K562 (cell line): ENCODE data around the gene HMBS. TPM values are rescaled to one million over a fixed set of nuclear protein-coding genes. Genes with fewer than 3 reads are reported as not detected.
A peak's percentile ranks its signal among the peaks of the same experiment; 100 is the strongest.

Source experiments
- ATAC-seq: fragments of 200-7000 bp; cut with Tn5 transposase; 3 replicates; pipeline ENCODE4 v1.9.1; 2020; ENCODE audit warnings: moderate library complexity
- BruUV-seq: library from RNA; stranded (reverse); fragments of 400-500 nt; replicated peaks from 2 replicates; lab custom pipeline; 2021; lab: Mats Ljungman, UMichigan
- CTCF ChIA-PET: fragments of 300-600 bp; formaldehyde crosslinking; extraction: SDS; loops from one replicate; lab custom pipeline; 2021; ENCODE audit warnings: low intra/inter-chr PET ratio; lab: Yijun Ruan, JAX
- POLR2A ChIA-PET: fragments of 300-600, 350-650 bp; sonication (Branson Sonifier 250); formaldehyde crosslinking; extraction: SDS; loops from one replicate; lab custom pipeline; 2021; ENCODE audit warnings: antibody characterized with exemption, inconsistent platforms; lab: Yijun Ruan, JAX
- DNase-seq, 4 experiments: peaks; one replicate each; pipeline versions ENCODE4 v3.0.0 to v3.0.0-alpha.2; 2011 to 2018; ENCODE audit warnings: low spot score in 3 of 4, mixed read lengths in 3 of 4; ENCODE audit errors: extremely low read depth in 1 of 4
- FAIRE-seq: peaks from 2 replicates; lab custom pipeline; 2011; peaks lifted over from hg19 to GRCh38; lab: Jason Lieb, UNC
- H2AFZ ChIP-seq: 2 replicates; pipeline ENCODE4 v1.6.0; 2011; ENCODE audit warnings: low read depth, low read length, control low read depth, inconsistent platforms
- H3K27ac ChIP-seq: fragments of 200-600 bp; 3 replicates; pipeline ENCODE4 v1.8.0; 2011; ENCODE audit warnings: low read depth, mild to moderate bottlenecking, control low read depth, inconsistent platforms, low read length, moderate library complexity, mixed read lengths; ENCODE audit errors: extremely low read depth
- H3K27me3 ChIP-seq, 2 experiments: fragments of 300-600 bp in 1 of 2; 2 replicates in 1 of 2; 3 replicates in 1 of 2; pipeline versions ENCODE4 v1.6.0 to v1.8.0; 2011; ENCODE audit warnings: inconsistent platforms in 2 of 2, low read length in 2 of 2, mild to moderate bottlenecking in 1 of 2, mixed read lengths in 1 of 2, moderate library complexity in 1 of 2; ENCODE audit not compliant: control insufficient read depth in 2 of 2, insufficient read depth in 2 of 2
- H3K36me3 ChIP-seq: fragments of 300-600 bp; 3 replicates; pipeline ENCODE4 v1.8.0; 2011; ENCODE audit warnings: mild to moderate bottlenecking, low read length, inconsistent platforms; ENCODE audit not compliant: control insufficient read depth, insufficient read depth
- H3K4me1 ChIP-seq, 2 experiments: fragments of 200-600 bp in 1 of 2; replicated peaks in 1 of 2; 2 replicates in 1 of 2; 3 replicates in 1 of 2; pipeline versions ENCODE4 v1.5.1 to v1.8.0; 2011; ENCODE audit warnings: inconsistent platforms in 2 of 2, low read length in 2 of 2, mild to moderate bottlenecking in 1 of 2, mixed read lengths in 1 of 2, moderate library complexity in 1 of 2; ENCODE audit not compliant: control insufficient read depth in 2 of 2, insufficient read depth in 2 of 2
- H3K4me2 ChIP-seq: 2 replicates; pipeline ENCODE4 v1.6.1; 2011; ENCODE audit warnings: low read length, control low read depth, inconsistent platforms, mixed read lengths; ENCODE audit not compliant: insufficient read depth
- H3K4me3 ChIP-seq: fragments of 200-600 bp; sonication (generic), shearing (Covaris generic); 2 replicates; pipeline ENCODE4 v1.5.1; 2016; ENCODE audit warnings: control low read depth, inconsistent platforms
- H3K79me2 ChIP-seq: fragments of 200-600 bp; 3 replicates; pipeline ENCODE4 v1.8.0; 2011; ENCODE audit warnings: low read length, inconsistent platforms; ENCODE audit not compliant: control insufficient read depth, insufficient read depth
- H3K9ac ChIP-seq, 2 experiments: 2 replicates each; pipeline versions ENCODE4 v1.6.0 to v1.6.1; 2011; ENCODE audit warnings: low read depth in 2 of 2, low read length in 2 of 2, control low read depth in 1 of 2, inconsistent platforms in 1 of 2, mild to moderate bottlenecking in 1 of 2, mixed read lengths in 1 of 2; ENCODE audit not compliant: insufficient read depth in 1 of 2
- H3K9me1 ChIP-seq: one replicate; pipeline ENCODE4 v1.6.0; 2011; ENCODE audit warnings: inconsistent platforms, mild to moderate bottlenecking, low read length, moderate library complexity; ENCODE audit not compliant: control insufficient read depth, insufficient read depth
- H3K9me3 ChIP-seq: replicated peaks from 2 replicates; pipeline ENCODE4 v1.5.1; 2011; ENCODE audit warnings: low read depth, low read length, inconsistent platforms; ENCODE audit not compliant: control insufficient read depth, insufficient read depth
- H4K20me1 ChIP-seq: replicated peaks from 2 replicates; pipeline ENCODE4 v1.6.1; 2011; ENCODE audit warnings: low read length, inconsistent platforms, mixed read lengths; ENCODE audit not compliant: control insufficient read depth, insufficient read depth
- ATF1 ChIP-seq, 2 experiments: fragments of 450-650 bp in 1 of 2; IDR thresholded peaks; 2 replicates each; pipeline ENCODE4 v1.6.1; 2016; ENCODE audit warnings: missing compliant biosample characterization in 1 of 2, missing genetic modification characterization in 1 of 2
- HMBOX1 ChIP-seq: sonication (generic); IDR thresholded peaks from 2 replicates; pipeline ENCODE4 v1.6.1; 2016
- MLLT1 ChIP-seq, 2 experiments: fragments of 450-650 bp; IDR thresholded peaks; 2 replicates each; pipeline ENCODE4 v1.6.1; 2016
- PRDM10 ChIP-seq: fragments of 450-650 bp; IDR thresholded peaks from 2 replicates; pipeline ENCODE4 v1.6.1; 2018; ENCODE audit not compliant: partially characterized antibody
- SIN3A ChIP-seq, 2 experiments: fragments of 150-350 bp in 1 of 2; IDR thresholded peaks; 2 replicates each; pipeline ENCODE4 v1.6.1; 2011 to 2016; ENCODE audit warnings: borderline replicate concordance in 2 of 2, low read depth in 2 of 2, low read length in 2 of 2, mild to moderate bottlenecking in 2 of 2, moderate library complexity in 2 of 2; ENCODE audit not compliant: control insufficient read depth in 1 of 2
- SMAD4 ChIP-seq: fragments of 250-450 bp; sonication (Bioruptor Pico); conservative IDR thresholded peaks from 2 replicates; pipeline ENCODE4 v1.8.0; 2021; ENCODE audit warnings: inconsistent platforms, mild to moderate bottlenecking, moderate library complexity
- THRAP3 ChIP-seq: fragments of 450-650 bp; IDR thresholded peaks from 2 replicates; pipeline ENCODE4 v1.6.1; 2016; ENCODE audit warnings: mild to moderate bottlenecking, inconsistent platforms, borderline replicate concordance
- ZNF444 ChIP-seq: fragments of 250-450 bp; sonication (Bioruptor Pico); IDR thresholded peaks from 2 replicates; pipeline ENCODE4 v1.4.0; 2020; ENCODE audit warnings: mild to moderate bottlenecking, moderate library complexity
- WGBS: fragments of 100-300 bp; shearing (Covaris generic); methylation state at CpG from one replicate; pipeline ENCODE4 v1.1.6; 2016; ENCODE audit warnings: low coverage, mixed read lengths; ENCODE audit not compliant: insufficient coverage; ENCODE audit errors: missing lambda C conversion rate; 5-methylcytosine and 5-hydroxymethylcytosine counted together
- in situ Hi-C: fragments of 300-500 bp; cut with MboI; formaldehyde crosslinking; loops from 4 replicates; pipeline ENCODE4 v1.15.0; 2018; ENCODE audit warnings: inconsistent platforms, mixed read lengths
- intact Hi-C: fragments of 100-400 bp; cut with micrococcal nuclease; formaldehyde crosslinking; loops from 2 replicates; pipeline ENCODE4 v1.14.2; 2022
- polyA plus RNA-seq, 8 experiments: library from polyadenylated mRNA; depleted of rRNA in 4 of 8; stranded (reverse) in 5 of 8; unstranded in 3 of 8; fragments of >200 nt; fragmentation: Nextera tagmentation in 2 of 8; fragmentation: Illumina TruSeq in 1 of 8; extraction: Ambion mirVana in 2 of 8; extraction: Trizol in 1 of 8; gene quantifications; 2 replicates each; pipeline versions ENCODE4 v1.2.1 to v1.2.3, GENCODE V29; 2011 to 2014; ENCODE audit warnings: inconsistent platforms in 1 of 8, missing spikeins in 1 of 8
- total RNA-seq, 7 experiments: library from RNA; depleted of rRNA in 6 of 7; stranded (reverse); fragments of >200 nt in 6 of 7; fragmentation: Illumina TruSeq in 2 of 7; extraction: Trizol in 2 of 7; gene quantifications; 2 replicates each; pipeline versions ENCODE4 v1.2.1 to v1.2.3, GENCODE V29; 2011 to 2021; ENCODE audit warnings: low replicate concordance in 1 of 7

HMBS gene
- total and polyA plus RNA-seq, 9 of the 15 experiments (the other 6 are each of a cell fraction or from before 2014, with no cell fraction given), result 56.9 to 385 (median 286) TPM

- WGBS, result 0% methylated on average over 1 of the region's 1 CpG
- peak; percentile 2; the same call in 2 of the 3 replicates for ATAC-seq
- CTCF ChIA-PET, result no interaction called here
These were observed 4.6 kb downstream of the HMBS start for GRCh38 chr11:119089319-119089718.

More at GRCh38 chr11:119089319-119089718, 4.6 kb downstream of the HMBS start:
- peak overlapping the region; percentile 98 for H3K4me2 ChIP-seq
- POLR2A ChIA-PET, result interaction anchor here (0.6 to 1.7 kb wide), 4 partner anchors 10 to 390 kb away, joined by 3 to 7 read pairs (median 3); partner anchors contain the start of gene C2CD2L
- TF ChIP-seq MLLT1 (IDR thresholded peaks at IDR 0.05) (peak in 1 of 2 experiments; percentile 8; a peak in 1 of 4 replicates), THRAP3 (no peak), HMBOX1 (no peak), ZNF444 (CRISPR knock-in tag) (peak; percentile 70; the same call in 1 of the 2 replicates), SMAD4 (0 out of 2 replicates have a peak, but pooled peaks have one; percentile 17), PRDM10 (peak; percentile 95), ATF1 (CRISPR knock-in tag; IDR thresholded peaks at IDR 0.05) (no peak), ATF1 (tag; IDR thresholded peaks at IDR 0.05) (no peak), SIN3A (IDR thresholded peaks at IDR 0.05; ENCODE audit: borderline replicate concordance in 2 of 2, control insufficient read depth in 1 of 2, low read depth in 2 of 2, low read length in 2 of 2) (peak in 1 of 2 experiments; percentile 11; a peak in 1 of 4 replicates)
- peak; percentile 29 to 56 (median 34) for DNase-seq
- intact Hi-C loops, result loop anchor here (5.0 kb wide), 1 partner anchor 72 kb away; the partner anchor contains the start of genes RPS25 and TRAPPC4
- peak overlapping the region; percentile 89 to 94; a peak in 3 of 4 replicates for H3K9ac ChIP-seq
- no TSS peak for BruUV-seq
- no peaks in the 10 kb centered on the region for H3K9me3 ChIP-seq
- peaks cover 93% of the 10 kb centered on the region for H3K79me2 ChIP-seq
- FAIRE-seq, result no peak
- no peaks in the 10 kb centered on the region for H3K9me1 ChIP-seq
- H3K4me3 ChIP-seq, result peak overlapping the region; percentile 94
- peaks cover 24% of the 10 kb centered on the region for H4K20me1 ChIP-seq
- H3K36me3 ChIP-seq, result peaks cover 60% of the 10 kb centered on the region
- no peaks in the 10 kb centered on the region; a peak in 1 of 5 replicates for H3K27me3 ChIP-seq
- peak overlapping the region; percentile 95 for H3K27ac ChIP-seq
- in situ Hi-C loops, result no loop called here
- peaks cover 34 to 66% of the 10 kb centered on the region in 2 experiments for H3K4me1 ChIP-seq
- H2AFZ ChIP-seq, result no peak overlapping the region
